GM12872 (cell line): ENCODE data around the gene ABCB6.

Experiments used
- CTCF ChIP-seq: IDR thresholded peaks from 3 replicates; pipeline ENCODE4 v1.5.1; 2011; ENCODE audit warnings: low read depth, mild to moderate bottlenecking, low read length, moderate library complexity; ENCODE audit not compliant: insufficient read depth

Gene ABCB6

GRCh38 chr2:219176818-219177551 lies 41.8 kb downstream of the ABCB6 start, which contains the start of gene CNPPD1:
TSS of gene CNPPD1 (minus strand) at chr2:219176925. CDS start at chr2:219176828, 97 bp downstream.
- TF ChIP-seq CTCF = no peak

DNA sequence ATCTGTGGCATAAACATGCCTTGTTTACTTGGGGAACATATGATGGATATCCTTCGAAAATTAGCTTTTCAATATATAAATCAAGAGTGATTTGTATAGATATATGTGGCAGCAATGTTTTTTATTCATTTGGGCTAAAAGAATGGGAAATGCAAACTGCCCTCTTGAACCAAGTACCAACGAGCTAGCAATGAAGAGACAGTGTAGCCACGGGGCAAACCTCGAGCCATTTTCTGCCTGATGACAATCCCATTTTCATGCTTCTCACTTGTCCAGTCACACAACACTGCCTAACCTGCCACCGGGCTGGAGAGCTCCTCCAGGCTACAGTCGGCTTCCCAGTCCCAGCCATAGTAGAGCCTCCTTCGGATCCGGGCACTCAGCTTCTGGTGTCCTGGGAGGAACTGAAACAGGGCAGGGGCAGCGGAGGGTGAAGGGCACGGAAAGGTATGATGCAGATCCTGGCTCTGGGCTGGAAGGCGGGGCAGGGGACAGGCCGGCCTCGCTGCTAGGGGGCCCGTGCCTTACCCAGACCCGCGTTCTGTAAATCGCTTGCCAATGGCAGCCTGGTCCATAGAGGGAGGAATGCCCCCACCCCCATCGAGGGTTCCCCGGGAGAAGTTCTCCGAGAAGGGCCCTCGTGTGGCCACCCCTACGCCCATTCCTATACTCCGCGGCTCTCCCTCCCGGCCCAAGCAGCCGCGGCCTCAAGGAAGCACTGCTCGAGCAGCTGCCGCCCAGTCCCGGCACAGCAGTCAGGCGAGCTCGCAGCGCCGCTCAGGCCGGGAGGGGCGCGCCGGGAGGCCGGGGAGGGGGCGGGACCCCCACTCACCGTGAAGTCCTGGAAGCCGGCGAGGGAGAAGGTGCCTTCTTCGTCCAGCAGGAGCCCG lies 42.6 kb downstream of the ABCB6 start:
- TF ChIP-seq CTCF = no peak

- no peak for TF ChIP-seq CTCF
Measured at GRCh38 chr2:219175486-219175885, 43.3 kb downstream of the ABCB6 start.

GRCh38 chr2:219174801-219175200 lies 44.0 kb downstream of the ABCB6 start:
- TF ChIP-seq CTCF = no peak

DNA sequence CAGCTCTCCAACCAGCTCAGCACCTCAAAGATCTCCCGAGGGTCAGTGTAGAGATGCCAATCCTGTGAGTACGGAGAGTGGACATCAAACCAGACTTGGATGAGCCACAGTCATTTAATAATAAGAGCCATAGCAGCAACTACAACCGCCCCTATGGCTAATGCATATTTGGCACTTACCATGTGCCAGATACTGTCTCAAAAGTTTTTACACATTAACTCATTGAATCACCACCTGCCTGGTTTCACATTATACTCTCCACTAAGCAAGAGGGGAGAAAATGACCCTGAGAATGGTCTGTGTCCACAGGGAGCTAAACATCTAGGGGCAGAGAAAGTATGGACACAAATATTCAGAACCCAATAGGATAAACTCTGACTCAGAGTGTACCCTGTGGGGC lies 44.6 kb downstream of the ABCB6 start:
- no peak for TF ChIP-seq CTCF

- TF ChIP-seq CTCF = no peak
Measured at GRCh38 chr2:219173176-219173575, 45.6 kb downstream of the ABCB6 start.

GRCh38 chr2:219172231-219173154 lies 46.3 kb downstream of the ABCB6 start:
- TF ChIP-seq CTCF = no peak
